Left forelimb (tissue), 1 donor: ENCODE measurements around the gene C3orf85.
"Not testable (repeated sequence)": the region's sequence is repeated elsewhere in the genome, so short reads cannot be mapped to it uniquely, and the experiment has no call there.

Source experiments
- DNase-seq: peaks from one replicate; pipeline ENCODE4 v3.0.0-alpha.2; 2018; ENCODE audit warnings: low spot score

Gene C3orf85, protein sequence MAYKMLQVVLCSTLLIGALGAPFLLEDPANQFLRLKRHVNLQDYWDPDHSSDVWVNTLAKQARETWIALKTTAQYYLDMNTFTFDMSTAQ

GRCh38 chr3:109136523-109136922 lies at the start of gene C3orf85:
Gene C3orf85, plus strand, starts transcription at chr3:109136719. Its CDS starts 129 bp downstream, at chr3:109136848.
- DNase-seq, result no peak

DNA sequence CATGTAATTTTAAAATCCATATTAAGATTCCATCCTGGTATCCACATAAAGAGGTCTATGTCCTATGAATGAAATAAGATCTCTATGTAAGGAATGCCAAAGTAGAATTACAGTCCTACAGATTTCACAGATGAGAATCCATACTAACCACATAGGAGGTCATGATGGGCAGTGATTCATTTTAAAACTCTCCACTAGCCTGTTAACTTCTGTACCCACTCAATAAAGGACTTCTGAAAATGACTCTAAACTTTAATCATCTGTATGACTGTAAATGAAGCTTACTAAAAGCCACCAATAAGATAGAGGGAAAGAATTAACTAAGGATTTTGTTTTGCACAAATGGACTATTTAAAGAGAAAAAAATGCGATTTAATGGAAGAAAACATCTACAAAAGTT lies 47.3 kb upstream of the C3orf85 start:
- no peak for DNase-seq

DNA sequence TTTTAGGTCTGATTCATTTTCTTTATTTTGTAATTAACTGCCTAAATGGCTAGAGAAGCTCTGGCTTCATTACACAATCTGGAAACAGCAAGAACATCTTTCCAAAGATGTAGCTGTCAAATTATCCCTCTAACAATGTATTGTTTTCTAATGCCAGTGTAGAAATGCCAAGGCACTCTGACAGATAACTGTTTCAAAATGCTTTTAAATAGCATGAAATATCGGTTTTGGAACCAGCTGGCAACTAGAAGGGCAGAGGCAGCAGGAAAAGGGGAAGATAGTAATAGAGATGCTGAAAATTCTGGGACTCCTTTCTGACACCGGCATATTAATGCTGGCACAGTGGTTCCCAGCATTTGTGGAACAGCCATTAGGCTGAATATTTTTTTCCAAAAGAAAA lies 44.7 kb upstream of the C3orf85 start:
- no peak for DNase-seq

- DNase-seq, result no peak
Measured at GRCh38 chr3:109093561-109093960, 43.0 kb upstream of the C3orf85 start.

DNA sequence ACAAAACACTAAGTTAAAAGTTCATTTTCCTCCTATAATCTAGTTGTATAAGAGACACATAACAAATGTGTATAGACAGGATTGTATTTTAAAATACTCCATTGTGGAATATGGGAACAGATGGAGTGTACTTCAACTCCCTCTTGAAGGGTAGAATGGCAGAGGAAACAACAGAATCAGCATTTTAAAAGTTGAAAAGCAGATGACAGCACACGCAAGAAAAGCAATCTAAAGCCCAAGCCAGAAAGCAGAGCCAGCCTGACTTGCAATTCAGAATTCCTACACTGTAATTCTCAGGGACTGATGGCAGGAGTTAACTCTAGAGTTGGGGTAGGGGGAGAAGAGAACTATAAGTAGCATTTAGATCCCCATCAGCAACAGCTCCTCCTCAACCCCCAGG lies 41.4 kb upstream of the C3orf85 start:
- no peak for DNase-seq

DNA sequence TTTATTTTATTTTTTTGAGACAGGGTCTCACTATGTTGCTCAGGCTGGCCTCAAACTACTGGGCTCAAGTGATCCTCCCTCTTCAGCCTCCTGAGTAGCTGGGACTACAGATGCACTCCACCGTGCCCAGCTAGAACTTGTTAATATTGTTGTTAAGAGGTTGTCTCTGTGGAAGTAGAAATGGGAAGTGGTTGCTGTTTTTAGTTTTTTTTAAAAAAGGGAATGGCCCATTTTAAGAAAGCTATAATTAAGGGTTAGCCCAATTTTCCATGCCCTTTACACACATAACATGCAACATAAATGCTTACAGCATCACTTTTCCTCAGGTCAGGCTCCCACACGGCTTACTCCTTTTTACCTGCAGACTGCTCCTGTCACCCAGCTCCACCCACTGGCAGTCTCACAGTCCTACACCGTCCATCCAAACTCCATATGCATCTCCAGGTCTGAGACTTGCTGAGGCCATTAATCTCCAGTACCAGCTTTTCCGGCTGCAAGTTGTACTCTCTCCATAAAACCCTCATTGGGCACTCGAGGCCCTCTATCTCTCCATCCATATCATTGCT lies 38.4 kb upstream of the C3orf85 start:
- DNase-seq, result no peak

DNA sequence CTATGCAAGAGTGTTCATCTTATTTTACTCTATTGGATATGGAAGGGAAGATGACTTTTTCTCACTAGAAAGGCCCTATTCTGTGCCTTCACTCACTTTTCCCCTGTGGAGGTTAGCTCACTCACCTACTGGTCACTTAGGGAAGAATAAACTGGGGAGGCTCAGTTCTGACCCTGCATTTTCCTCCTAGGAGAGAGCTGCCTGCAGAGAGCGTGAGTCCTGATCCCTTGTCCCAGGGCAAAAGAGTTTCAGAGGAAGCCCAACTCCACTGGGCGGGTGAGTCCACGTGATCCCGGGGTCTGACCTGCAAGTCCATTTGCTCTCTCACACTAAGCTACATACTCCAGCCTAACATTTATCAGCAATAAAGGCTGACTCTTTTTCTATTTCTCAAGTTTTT lies 26.9 kb upstream of the C3orf85 start:
- DNase-seq, result no peak

GRCh38 chr3:109112946-109113760 lies 23.4 kb upstream of the C3orf85 start:
- DNase-seq, result no peak

GRCh38 chr3:109114746-109115145 lies 21.8 kb upstream of the C3orf85 start:
- no peak for DNase-seq

DNA sequence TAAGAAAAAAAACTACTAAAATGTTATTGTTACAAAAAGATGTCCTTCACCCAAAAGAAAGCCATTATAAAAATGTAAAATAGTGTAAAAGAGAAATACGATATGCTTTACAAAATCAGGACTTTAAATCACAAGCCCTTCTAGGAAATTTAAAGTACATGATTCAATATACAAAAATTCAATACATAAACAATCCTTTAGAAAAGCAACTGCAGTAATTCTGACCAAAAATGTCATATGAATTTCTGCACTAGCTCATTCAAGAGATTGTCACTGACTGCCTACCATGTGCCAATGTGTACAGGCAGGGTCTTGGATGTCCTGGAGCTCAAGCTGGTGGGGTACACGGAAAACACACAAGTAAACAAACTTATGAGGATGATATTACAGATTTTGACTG lies 21.1 kb upstream of the C3orf85 start:
- no peak for DNase-seq

DNA sequence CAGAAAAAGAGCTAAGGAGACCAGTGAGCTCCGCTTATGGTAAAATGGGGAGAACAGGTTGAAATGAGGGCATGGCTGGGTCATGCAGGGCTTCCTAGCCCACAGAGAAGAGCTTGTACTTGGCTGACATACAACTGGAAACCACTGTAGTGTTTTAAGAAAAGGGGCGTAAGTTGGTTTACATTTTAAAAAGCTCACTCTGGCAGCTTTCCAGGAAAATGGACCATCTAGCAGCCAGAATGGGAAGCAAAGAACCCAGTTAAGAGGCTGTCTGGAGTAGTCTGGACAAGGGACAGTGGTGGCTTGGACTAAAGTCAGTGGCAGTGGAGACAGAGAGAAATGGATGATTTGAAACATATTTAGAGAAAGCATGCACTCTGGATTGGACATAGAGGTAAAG lies 20.5 kb upstream of the C3orf85 start:
- no peak for DNase-seq

GRCh38 chr3:109117939-109118338 lies 18.6 kb upstream of the C3orf85 start, which contains the start of gene MORC1:
Gene MORC1, minus strand, starts transcription at chr3:109118134. Its CDS starts 75 bp downstream, at chr3:109118059.
- DNase-seq, result no peak

DNA sequence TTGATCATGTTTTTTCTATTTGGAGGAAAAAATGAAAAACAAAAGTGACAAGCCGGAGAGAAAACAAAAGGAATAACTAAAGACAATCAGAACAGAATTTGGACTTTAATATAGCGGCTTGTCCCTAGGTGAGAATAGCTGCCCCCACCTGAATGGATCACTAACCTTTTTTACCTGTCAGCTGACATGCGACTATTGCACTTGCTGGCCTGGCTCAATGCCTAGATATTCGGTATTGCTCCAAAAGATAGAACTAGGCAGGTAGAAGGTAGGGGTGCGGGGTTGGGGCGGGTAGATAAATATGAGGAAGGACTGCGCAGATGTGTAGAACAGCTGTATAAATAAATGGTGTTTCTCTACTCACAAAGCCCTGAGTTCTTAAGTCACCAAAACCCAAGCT lies 17.9 kb upstream of the C3orf85 start:
- DNase-seq, result no peak

GRCh38 chr3:109122690-109123089 lies 13.8 kb upstream of the C3orf85 start:
- no peak for DNase-seq

DNA sequence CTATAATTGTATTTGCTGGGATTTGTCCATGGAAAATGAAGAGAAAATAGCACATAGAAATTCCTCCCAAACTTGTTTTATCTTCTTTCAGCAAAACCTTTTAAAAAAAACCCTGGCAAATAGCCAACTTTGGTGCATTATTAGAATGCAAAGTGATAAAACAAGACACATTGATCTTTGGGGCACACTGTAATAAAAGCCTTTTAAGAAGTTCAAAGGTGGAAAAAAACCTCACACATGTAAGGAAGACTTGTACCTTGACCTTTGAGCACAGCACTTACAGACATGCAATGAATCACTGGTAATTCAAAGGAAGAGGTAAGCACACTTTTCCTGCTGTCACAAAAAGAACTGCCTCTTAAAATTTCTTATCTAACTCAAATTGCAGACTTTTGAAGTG lies 10.6 kb upstream of the C3orf85 start:
- no peak for DNase-seq

DNA sequence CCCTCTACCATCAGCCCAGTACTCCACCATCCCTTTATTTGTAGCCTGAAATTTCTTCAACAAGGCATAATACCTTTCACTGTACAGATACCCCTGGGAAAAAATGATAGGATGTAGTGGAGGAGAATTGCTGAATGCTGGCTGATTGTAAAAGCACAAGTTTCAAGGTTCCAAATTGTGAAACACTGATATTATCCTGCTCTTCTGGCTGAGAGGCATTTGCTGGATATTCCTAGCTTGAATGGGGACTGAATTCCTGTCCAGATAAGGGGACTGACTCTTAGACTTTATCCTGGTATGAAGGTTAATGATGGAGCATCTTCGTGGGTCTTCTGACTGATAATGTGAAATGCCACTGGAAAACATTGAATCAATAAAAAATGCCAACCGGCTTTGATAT lies 9.0 kb upstream of the C3orf85 start:
- no peak for DNase-seq

- DNase-seq, result no peak
Measured at GRCh38 chr3:109131276-109131675, 5.2 kb upstream of the C3orf85 start.

DNA sequence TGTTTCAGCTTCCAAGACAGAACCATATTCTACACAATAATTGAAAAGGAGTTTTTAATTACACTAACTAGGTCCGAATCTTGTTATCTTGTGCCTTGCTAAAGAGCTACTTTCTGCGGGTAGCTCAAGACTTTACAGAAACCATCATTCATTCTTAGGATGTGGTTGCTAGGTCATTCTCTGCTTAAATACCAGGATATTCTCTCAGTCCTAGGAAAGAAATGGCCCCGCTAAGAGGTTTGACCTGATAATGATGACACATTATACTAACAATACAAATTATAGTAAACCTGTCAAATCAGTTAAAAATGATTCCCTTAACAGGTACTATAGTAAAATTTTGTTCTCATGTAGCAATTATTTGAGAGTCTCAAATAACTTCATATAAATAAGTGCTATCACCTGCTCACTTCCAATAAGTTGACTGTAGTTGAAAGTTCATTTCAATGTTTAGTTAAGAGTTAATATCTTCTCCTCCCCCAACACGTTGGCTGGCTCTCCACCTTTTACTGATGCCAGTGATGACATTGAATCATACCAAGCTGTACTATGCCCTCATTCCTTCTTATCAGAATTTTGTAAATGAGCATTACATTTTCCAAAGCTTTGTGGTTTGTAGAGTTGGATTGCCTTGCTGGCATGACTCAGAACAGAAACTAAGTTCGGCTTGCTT lies 3.6 kb upstream of the C3orf85 start:
- DNase-seq, result no peak

DNA sequence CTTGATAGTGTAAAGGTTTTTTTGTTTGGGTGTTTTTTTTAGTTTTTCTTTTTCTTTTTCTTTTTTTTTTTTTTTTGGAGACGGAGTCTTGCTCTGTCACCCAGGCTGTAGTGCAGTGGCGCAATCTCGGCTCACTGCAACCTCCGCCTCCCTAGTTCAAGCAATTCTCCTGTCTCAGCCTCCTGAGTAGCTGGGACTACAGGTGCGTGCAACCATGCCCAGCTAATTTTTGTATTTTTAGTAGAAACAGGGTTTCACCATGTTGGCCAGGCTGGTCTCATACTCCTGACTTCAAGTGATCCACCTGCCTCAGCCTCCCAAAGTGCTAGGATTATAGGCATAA lies 3.1 kb upstream of the C3orf85 start:
- not testable (repeated sequence) for DNase-seq

DNA sequence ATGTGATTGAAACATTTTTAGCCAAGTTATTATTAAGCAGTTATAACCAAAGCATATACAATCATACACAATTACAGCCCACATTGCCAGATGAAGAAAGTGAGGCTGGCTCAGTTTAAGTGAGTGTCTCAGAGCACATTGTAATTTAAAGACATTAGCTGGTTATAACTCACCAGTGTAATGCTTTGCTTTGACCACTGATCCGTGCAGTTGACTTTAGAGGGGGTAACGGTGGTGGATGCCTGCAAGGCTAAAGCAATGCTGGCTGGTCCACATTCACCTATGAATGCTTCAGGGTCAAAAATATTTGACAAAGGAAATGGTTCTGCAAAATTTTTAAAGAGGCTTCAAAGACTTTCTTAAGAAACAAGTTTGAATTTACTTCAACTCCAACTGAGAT lies 1.2 kb downstream of the C3orf85 start:
- no peak for DNase-seq

- no peak for DNase-seq
Measured at GRCh38 chr3:109140318-109140717, 3.8 kb downstream of the C3orf85 start.

DNA sequence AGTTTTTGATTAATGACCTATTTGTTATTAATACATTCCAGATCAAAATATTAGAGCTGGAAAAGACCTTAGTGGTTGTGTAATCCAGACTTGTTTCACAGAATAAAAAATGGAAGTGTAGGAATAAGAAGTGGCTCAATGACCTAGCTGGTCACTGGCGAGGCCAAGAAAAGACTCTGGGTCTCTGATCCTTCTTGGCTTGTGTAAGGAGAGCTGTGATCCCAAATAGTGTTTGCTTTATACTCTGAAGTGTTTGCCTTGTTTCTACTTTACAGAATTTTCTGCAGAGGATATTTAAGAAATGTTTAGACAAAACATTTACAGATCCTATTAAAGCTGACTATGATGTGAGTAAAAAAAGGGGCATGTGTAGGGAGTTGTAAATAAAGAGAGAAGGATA lies 7.1 kb downstream of the C3orf85 start:
- DNase-seq, result no peak

DNA sequence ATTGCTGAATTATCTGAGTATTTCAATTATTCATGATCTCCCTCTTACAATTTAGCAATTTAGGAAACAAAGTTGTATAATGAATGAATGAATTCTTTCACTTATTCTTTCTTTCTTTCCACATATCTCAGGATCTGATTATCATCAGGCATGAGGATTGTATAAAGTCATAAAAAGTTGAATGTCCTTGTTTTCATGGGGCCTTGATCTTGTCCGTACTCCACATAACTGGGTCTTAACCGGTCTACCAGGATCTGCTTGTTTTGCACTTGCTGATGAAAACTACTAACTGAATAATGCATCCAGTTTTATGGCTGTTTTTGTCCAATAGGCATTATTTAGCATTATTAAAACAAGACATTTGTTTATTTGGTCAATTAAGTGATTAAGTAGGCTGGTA lies 12.6 kb downstream of the C3orf85 start:
- no peak for DNase-seq
